Left hindlimb (tissue), 1 donor: ENCODE measurements around the gene LEFTY1.
"Not testable (repeated sequence)": the region's sequence is repeated elsewhere in the genome, so short reads cannot be mapped to it uniquely, and the experiment has no call there.

Source experiments
- DNase-seq: peaks from one replicate; pipeline ENCODE4 v3.0.0-alpha.2; 2018

The LEFTY1 gene, protein sequence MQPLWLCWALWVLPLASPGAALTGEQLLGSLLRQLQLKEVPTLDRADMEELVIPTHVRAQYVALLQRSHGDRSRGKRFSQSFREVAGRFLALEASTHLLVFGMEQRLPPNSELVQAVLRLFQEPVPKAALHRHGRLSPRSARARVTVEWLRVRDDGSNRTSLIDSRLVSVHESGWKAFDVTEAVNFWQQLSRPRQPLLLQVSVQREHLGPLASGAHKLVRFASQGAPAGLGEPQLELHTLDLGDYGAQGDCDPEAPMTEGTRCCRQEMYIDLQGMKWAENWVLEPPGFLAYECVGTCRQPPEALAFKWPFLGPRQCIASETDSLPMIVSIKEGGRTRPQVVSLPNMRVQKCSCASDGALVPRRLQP

DNA sequence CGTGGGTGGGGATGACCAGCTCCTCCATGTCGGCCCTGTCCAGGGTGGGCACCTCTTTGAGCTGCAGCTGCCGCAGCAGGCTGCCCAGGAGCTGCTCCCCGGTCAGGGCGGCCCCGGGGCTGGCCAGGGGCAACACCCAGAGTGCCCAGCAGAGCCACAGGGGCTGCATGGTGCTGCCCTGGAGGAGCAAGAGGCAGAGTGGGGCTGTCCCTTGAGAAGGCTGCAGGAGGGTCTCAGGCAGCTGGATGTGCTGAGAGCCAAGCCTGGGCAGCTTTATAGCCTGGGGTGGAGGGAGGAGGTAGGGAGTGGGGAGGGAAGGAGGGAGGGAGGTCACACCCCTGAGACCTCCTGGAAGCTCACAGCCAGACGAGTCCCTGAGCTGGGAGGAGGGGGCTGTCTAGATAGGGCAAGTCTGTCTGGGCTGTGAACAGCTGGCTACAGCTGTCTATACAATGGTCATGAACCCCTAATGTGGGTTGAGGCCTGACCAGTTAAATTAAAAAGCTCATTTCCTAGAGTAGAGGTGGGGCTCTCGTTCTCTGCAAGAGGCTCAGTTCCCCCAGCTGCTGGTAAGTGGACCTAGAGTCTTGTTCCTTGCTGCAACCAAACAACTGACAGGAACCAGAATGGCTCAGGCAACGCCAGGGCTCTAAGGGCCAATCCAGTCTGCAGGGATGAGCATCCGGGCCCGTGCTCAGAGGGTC, at the start of gene LEFTY1:
Gene LEFTY1 (minus strand): TSS at position 249 of the 704 bp plus-strand sequence. CDS start 80 bp downstream, at position 169.
- DNase-seq = no peak

DNA sequence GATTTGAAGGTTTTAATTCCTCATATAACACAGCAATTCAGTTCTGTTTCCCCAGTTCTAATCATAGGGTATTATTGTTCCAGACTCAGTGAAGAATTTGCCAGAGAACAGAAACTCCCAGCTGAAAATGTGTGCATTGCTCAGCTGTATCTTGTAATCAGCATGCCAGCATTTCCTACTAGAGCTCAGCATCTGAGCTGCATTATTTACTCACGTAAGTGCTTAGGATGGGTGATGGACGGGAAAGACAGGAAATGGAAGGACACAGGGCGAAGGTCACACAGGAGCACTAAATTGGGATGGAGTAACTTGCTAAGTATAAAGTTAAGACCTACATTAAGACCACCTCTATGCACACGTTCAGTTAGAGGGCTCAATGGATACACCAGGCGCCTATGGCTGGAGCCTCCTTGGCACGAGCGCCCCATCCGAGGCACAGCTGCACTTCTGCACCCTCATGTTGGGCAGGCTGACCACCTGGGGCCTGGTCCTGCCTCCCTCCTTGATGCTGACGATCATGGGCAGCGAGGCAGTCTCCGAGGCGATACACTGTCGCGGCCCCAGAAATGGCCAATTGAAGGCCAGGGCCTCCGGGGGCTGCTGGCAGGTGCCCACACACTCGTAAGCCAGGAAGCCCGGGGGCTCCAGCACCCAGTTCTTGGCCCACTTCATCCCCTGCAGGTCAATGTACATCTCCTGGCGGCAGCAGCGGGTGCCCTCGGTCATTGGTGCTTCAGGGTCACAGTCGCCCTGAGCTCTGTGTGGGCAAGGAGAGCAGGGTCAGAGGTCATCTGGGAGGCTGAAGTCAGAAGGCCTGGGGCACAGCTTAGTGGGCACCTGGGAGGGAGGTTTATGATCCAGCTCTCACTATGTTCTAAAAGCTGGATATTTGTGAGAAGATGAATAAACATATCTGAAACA, 48.4 kb upstream of the LEFTY1 start:
- DNase-seq = no peak

DNA sequence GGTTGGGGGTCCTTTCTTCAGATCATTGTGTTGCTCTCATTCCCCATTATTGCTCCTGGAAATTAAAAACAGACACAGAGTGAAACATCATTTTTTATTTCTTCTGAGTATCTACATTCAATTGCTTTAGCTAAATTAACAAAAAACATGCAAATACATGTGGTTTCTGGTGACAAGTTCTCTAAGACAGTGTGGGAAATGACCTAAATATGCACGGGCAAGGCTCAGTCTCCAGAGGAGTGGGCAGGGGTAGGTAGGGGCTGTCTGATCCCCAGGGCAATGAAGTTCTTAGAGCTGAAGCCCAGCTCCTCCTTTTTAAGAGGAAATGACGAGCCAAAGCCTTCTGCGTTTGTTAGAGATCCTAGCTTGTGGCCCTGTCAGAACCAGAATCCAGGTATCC, 47.6 kb upstream of the LEFTY1 start:
- no peak for DNase-seq

DNA sequence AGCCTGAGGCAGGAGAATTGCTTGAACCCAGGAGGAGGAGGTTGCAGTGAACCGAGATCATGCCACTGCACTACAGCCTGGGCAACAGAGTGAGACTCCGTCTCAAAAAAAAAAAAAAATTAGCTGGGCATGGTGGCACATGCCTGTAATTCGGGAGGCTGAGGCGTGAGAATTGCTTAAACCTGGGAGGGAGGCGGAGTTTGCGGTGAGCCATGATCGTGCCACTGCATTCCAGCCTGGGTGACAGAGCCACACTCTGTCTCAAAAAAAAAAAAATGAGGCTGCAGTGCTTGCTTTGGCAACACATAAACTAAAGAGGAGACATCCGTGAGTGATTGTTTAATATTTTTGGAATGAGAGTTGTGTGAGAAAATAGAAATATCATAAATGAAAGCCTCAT, 47.1 kb upstream of the LEFTY1 start:
- not testable (repeated sequence) for DNase-seq

DNA sequence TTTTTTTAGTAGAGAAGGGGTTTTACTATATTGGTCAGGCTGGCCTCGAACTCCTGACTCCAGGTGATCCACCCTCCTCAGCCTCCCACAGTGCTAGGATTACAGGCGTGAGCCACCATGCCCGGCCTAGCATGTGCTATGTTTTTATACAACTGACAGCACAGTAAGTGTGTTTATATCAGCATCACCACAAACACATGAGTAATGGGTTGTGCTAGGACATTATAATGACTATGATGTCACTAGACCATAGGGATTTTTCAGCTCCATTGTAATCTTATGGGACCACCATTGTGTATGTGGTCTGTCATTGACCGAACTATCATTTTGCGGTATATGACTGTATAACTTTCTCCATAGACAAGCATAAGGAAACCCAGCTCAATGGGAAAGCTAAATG, 45.8 kb upstream of the LEFTY1 start:
- DNase-seq = no peak

DNA sequence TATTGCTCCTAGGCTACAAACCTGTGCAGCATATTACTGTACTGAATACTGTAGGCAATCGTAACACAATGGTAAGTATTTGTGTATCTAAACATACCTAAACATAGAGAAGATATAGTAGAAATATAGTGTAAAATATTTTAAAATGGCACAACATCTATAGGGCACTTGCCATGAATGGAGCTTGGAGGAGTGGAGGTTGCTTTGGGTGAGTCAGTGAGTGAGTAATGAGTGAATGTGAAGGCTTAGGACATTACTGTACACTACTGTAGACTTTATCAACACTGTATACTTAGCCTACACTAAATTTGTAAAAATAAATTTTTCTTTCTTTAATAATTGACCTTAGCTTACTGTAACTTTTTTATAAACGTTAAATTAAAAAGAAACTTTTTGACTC, 44.1 kb upstream of the LEFTY1 start:
- no peak for DNase-seq

DNA sequence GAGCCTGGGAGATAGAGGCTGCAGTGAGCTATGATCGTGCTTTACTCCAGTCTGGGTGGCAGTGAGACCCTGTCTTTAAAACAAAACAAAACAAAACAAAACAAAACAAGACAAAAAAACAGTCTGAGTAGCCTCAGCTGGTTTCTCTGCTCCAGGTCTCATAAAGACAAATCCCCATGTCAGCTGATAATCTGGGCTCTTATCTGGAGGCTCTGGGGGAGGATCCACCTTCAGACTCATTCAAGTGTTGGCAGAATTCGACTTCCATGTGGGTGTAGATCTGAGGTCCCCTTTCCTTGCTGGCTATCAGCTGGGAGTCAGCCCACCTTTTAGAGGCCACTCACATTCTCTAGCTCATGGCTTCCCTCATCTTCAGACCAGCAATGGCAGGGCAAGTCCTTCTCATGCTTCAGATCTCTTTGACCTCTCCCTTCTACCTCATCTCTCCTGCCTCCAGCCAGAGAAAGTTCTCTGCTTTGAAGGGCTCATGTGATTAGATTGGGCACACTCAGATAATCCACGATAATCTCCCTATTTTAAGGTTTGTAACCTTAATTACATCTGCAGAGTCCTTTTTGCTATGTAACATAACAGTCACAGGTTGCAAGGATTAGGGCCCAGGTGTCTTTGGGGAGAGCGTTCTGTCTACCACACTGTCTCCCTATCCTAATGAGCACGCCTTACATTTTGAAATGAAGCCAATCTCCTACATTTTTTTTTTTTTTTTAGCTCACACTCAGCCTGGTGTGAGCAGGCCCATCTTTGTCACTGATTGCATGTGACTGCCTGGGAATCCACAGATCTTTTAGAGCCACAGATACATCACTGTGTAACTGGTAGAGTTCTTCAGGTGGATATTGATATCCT, 42.6 kb upstream of the LEFTY1 start:
- DNase-seq = no peak

DNA sequence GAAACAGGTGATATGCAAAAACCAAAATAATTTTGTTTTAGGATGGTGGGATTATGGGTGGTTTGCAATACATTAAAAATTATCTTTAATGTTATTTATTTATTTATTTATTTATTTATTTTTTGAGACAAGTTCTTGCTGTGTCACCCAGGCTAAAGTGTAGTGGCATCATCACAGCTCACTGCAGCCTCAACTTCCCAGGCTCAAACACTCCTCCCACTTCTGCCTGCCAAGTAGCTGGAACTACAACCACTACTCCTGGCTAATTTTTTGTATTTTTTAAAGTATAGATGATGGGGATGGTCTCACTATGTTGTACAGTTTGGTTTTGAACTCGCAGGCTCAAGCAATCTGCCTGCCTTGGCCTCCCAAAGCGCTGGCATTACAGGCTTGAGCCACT, 41.6 kb upstream of the LEFTY1 start:
- DNase-seq = no peak

DNA sequence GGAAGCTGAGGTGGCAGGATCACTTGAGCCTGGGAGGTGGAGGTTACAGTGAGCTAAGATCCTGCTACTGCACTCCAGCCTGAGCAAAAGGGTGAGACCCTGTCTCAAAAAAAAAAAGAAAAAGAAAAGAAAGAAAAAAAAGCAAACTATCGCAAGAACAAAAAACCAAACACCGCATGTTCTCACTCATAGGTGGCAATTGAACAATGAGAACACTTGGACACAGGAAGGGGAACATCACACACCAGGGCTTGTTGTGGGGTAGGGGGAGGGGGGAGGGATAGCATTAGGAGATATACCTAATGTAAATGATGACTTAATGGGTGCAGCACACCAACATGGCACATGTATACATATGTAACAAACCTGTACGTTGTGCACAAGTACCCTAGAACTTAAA, 40.5 kb upstream of the LEFTY1 start:
- DNase-seq = not testable (repeated sequence)

DNA sequence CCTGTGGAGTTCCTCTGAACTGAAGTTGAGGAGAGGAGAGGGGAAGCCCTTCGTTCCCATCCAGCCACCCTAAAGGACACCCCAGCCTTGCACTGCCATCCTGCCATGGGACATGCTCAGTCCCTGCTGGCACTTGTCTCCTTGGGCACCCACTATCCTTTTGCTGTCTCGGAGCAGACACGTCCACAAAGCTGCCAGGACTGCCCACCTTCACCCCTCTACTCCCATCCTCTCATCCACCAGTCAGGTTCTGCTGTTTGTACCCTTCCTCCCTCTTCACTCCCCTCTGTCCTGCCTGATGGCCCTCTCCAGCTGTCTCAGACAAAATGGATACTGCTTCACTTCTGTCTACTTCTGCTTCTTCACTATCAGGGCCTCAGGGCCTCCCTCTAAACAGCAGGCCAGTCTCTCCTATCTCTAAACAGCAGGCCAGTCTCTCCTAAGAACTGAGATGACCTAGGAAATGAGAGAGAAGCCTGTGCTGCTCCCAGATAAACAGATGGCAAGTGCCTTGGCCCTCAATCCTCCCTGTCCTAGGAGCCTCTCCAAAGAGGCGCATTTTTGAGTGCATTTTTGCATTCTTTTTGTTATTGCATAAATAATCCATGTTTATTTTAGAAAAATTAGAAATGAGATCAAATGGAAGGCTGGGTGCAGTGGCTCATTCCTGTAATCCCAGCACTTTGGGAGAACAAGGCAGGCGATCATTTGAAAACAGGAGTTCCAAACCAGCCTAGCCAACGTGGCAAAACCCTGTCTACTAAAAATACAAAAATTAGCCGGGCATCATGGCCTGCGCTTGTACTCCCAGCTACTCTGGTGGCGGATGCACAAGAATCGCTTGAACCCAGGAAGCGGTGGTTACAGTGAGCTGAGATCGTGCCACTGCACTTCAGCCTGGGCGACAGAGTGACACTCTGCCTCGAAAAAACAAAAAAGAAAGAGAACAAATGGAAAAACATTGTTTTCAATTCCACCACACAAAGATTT, 39.5 kb upstream of the LEFTY1 start:
- DNase-seq = no peak

DNA sequence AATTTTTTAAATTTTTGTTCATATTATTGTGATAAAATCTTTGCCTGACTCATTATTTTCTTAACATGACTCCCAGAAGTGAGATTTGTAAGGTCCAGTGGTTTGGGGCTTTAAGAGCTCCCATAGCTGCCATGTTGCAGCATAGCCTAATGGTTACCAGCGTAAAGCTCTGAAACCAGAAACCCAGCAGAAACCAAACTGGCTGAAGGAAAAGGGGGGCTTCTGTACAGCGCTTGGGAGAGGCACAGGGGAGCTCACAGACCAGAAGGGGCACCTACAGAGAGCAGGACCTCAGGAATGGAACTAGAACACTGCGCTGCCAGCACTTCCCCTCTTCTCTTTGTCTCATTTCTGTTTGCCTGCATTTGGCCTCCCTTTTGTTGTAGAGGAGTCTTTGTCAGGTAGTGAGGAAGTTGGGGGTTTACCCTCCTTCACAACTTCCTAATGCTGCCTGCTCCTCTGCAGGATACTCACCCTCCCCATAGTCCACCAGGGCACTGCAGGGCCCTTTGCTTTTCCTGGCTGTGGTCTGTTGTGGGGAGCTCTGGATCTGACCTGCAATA, 37.7 kb upstream of the LEFTY1 start:
- no peak for DNase-seq

DNA sequence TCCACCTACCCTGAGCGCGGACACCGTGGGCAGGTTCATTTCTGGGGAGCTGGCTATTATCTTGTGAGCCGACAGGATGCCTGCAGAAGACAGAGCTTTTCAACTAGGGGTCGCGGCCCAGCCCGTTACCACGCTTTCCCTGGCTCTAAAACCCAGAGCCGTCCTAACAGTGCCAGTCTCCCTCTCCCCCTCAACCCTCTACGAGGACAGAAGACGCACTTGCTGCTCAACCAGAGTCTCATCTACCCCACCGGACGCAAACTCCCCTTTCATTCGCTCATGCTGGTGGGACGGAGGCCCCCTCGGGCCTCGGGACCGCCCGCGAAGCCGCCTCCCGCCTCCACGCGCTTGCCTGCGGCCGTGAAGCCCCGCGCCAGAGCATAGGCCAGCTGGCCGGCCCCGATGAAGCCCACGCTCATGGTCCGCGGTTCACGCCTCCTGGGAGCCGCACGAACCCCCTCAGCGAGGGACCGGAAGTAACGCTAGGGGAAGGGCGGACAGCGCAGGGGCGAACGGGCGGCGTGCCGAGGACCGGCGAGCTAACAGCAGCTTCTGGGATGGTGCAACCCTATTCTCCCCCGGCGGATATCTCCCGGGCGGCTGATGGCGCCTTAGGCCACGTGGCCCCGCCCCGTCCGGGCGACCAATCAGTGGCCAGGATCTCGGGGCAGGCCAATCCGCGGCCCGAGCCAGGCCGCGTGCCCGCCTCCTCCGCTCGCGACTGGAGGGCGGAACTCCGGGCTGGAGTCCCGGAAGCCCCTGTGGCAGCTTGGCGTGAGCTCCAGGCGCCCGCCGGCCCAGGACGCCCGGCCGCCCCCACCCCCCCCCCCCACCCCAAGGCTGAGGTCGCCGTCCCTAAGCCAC, 35.0 kb upstream of the LEFTY1 start, which contains the start of gene PYCR2:
Gene PYCR2 (minus strand): TSS at position 559 of the 864 bp plus-strand sequence. CDS start 140 bp downstream, at position 419.
- peak; percentile 96 for DNase-seq

DNA sequence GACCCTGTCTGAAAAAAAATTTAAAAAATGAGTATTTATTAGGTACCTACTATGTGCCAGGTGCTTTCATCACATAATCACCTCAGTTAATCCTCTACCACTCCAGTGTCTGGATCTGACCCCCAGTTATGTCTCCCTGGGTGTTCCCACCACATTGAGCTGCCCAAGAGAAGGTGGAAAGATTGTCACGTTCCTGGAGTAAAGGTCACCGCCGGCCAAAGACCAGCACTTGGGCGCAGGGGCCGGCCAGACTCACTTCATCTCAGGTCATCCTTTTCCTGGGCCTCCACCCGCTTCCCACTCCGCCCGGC, 34.4 kb upstream of the LEFTY1 start:
- no peak for DNase-seq

DNA sequence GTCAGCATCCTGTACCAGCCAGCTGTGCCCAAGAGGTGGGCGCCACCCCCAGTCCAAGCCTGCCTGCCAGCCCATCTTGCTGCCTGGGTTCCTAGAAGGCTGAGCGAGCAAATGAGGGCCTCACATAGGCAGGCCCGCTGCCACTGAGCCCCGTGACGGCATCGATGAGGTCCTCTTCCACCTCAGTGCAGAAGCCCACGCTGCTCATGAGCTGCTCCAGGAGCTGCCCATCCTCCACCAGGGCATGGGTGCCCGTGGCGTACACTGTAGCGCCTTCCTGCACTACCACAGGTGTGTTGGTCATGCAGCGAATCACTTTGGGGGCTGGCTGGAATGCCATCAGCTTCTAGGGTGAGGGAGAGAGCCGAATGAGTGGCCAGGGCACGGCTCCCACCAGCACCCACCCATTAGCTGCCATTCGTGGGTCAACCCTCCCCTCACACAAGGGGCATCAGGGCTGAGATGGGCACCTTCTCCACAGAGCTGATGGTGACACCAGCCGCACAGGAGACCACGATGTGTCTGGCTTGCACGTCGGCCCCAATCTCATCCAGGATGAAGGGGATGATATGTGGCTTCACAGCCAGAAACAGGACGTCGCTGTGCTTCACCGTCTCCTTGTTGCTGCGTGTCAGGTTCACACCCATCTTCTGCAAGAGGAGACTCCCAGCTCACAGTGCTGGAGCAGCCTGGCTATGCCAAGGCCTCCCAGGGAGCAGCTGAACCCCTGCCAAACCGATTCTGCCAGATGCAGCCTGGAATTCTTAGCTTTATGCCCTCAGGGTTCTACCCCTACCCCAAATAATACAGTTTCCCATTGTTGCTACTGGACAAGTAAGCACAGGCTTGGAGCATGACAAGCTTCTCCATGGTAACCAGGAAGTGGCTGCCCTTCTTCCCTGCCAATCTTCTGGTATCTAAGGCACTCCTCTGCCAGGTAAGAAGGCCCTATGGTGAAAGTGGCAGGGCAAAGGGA, 33.1 kb upstream of the LEFTY1 start:
- DNase-seq = no peak

DNA sequence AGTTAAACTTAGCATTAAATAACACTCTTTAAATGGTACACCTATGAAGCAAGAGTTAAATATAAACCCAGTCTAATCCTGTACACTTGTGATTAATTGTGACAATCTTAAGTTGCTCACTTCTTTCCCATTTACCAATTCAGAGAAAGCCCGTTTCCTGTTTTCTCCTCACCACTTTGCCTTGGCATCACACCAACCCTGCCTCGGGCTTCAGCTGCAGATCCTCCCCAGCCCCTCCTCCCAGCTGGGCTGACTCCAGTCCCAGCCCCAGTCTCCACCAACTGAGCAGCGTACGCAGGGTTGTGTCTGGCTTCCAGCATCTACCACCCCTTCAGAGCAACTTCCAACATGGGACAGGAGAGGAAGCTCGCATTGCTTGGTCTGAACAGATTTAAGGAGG, 31.0 kb upstream of the LEFTY1 start:
- no peak for DNase-seq

DNA sequence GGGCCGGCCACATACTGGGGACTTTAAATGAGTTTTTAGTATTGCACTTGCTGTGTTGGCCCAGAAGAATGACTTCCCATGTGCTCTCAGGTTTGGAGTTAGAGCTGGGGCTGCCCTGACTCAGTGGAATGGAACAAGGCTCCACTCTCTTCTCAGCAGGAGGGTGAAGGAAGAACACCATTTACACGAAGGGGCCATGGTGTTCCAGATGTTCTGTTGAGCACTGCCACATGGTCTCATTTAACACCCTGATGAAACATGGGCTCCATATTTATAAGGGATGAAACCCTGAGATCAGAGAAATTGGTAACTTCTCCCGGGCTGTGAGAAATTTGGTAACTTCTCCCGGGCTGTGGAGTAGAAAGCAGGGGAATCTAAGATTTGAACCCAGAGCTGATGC, 29.3 kb upstream of the LEFTY1 start:
- DNase-seq = no peak

DNA sequence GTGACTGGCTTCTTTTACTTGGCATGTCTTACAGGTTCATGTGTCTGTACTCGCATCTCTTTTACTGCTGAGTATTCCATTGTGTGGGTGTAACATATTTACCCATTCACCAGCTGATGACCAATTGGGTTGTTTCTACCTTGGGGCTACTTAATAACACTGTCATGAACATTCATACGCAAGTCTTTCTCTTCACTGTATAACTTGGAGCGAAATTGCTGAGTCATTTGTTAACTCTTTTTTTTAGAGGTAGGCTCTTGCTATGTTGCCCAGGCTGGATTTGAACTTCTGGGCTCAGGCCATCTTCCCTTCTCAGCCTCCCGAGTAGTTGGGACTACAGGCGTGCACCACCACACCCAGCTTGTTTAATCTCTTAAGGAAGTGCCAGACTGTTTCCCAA, 28.6 kb upstream of the LEFTY1 start:
- DNase-seq = no peak

DNA sequence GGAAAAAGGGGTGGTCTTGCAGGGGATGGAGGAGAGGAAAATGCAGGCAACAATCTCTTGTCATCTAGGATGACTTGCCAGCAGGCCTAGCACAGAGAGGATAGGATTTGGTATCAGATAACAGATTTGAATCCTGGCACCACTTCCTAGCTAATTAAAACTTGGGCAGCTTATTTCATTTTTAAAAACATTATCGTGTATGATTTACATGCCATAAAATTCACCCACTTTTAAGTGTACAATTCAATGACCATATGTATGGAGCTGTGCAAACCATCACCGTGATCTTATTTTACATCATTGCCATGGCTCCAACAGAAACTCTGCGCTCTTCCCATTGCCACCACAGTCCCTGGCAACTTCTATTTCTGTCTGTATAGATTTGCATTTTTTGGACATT, 28.2 kb upstream of the LEFTY1 start:
- DNase-seq = no peak
